ENCODE results near the gene TPM2.

GRCh38 chr9:35657546-35658136, 32.1 kb downstream of the TPM2 start, which contains the start of gene RMRP:
- TF ChIP-seq CTCF (IDR thresholded peaks at IDR 0.05; ENCODE audit: low read depth, low read length, missing input control) (peak; percentile 49), ATF3 (IDR thresholded peaks at IDR 0.05) (peak; percentile 97), MAX (IDR thresholded peaks at IDR 0.05) (peak; percentile 99)
